Stimulated activated CD4-positive, alpha-beta T cell treated with anti-CD3 and anti-CD28 coated beads, Interleukin-12 subunit alpha, Interleukin-12 subunit beta, amount 100 ng/mL, for 24 hours (primary cell): ENCODE data around the gene SLC44A4.
"Not testable (repeated sequence)": the region's sequence is repeated elsewhere in the genome, so short reads cannot be mapped to it uniquely, and the experiment has no call there.

ENCODE experiments used
- DNase-seq, 2 experiments: peaks; one replicate each; pipeline ENCODE4 v3.0.0-alpha.2; 2020; ENCODE audit warnings: low read depth in 2 of 2

The SLC44A4 gene

GRCh38 chr6:31859923-31860322, 18.9 kb downstream of the SLC44A4 start:
- no peak for DNase-seq

- no peak for DNase-seq
Measured at GRCh38 chr6:31858707-31859106, 20.1 kb downstream of the SLC44A4 start.

GRCh38 chr6:31857774-31858173, 21.0 kb downstream of the SLC44A4 start:
- not testable (repeated sequence) for DNase-seq

GRCh38 chr6:31851980-31852718, 26.6 kb downstream of the SLC44A4 start:
- not testable (repeated sequence) for DNase-seq

GRCh38 chr6:31851485-31851832, 27.3 kb downstream of the SLC44A4 start:
- DNase-seq = no peak

GRCh38 chr6:31850765-31851484, 27.9 kb downstream of the SLC44A4 start:
- no peak for DNase-seq

GRCh38 chr6:31847276-31847978, 31.4 kb downstream of the SLC44A4 start:
- no peak for DNase-seq

GRCh38 chr6:31844507-31844906, 34.3 kb downstream of the SLC44A4 start:
- DNase-seq = no peak

- DNase-seq = no peak
Measured at GRCh38 chr6:31842053-31842452, 36.7 kb downstream of the SLC44A4 start.

GRCh38 chr6:31839779-31840126, 39.0 kb downstream of the SLC44A4 start:
- not testable (repeated sequence) for DNase-seq

GRCh38 chr6:31838968-31839367, 39.8 kb downstream of the SLC44A4 start:
- DNase-seq = no peak

GRCh38 chr6:31838114-31838553, 40.7 kb downstream of the SLC44A4 start:
- not testable (repeated sequence) for DNase-seq

- DNase-seq = no peak
Measured at GRCh38 chr6:31837369-31838113, 41.3 kb downstream of the SLC44A4 start.

- no peak for DNase-seq
Measured at GRCh38 chr6:31836474-31837368, 42.1 kb downstream of the SLC44A4 start.

GRCh38 chr6:31836047-31836473, 42.7 kb downstream of the SLC44A4 start:
- DNase-seq = no peak

- peak; percentile 70 to 73 for DNase-seq
Measured at GRCh38 chr6:31834367-31835250, 44.2 kb downstream of the SLC44A4 start.

GRCh38 chr6:31831350-31832215, 47.2 kb downstream of the SLC44A4 start:
- DNase-seq = no peak

- no peak for DNase-seq
Measured at GRCh38 chr6:31830886-31831335, 47.9 kb downstream of the SLC44A4 start.
